HG02610 (cell line): ENCODE results near the gene SPRR4.
A peak's percentile ranks its signal among the peaks of the same experiment; 100 is the strongest.

Experiments
- ATAC-seq: cut with Tn5 transposase; IDR thresholded peaks from one replicate; pipeline ENCODE4 v1.9.1; 2021; ENCODE audit warnings: mild to moderate bottlenecking, moderate library complexity; ENCODE audit not compliant: unreplicated experiment

Gene SPRR4

DNA sequence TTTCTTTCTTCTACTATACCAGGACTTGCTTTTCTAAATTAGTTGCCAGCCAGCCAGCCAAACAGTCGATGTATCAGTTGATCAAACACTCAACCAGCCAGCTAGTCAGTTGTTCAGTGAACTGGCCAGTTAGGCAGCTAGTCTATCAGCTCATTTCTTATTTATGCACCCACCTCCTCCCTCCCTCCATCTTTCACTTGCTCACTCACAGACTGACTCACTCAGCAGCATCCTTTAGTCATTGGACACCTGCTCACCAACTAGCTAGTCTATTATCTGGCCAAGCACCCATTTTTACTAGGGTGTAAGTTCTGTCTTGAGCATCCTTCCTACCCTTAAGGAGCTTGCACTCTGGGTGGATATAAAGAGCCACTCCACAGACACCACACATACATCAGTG, 5.9 kb upstream of the SPRR4 start:
- ATAC-seq, result no peak

DNA sequence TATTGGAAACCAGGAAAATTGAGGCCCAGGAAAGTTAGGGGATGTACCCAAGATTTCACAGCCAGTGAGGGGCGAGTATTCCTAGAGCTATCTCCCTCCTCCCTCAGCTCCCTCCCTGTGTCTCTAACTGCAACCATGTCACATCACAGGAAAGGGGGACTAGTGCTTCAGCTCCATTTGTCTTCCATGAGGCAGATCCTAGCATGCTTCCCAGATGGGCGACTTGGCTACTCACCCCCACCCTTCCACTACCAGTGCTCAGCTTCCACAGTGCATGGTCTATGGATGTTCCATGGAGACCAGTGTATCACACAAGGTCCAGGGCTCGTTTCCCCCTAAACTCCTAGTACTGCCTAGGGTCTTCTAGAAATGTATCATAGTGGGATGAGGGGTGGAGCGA, 4.6 kb upstream of the SPRR4 start:
- no peak for ATAC-seq

DNA sequence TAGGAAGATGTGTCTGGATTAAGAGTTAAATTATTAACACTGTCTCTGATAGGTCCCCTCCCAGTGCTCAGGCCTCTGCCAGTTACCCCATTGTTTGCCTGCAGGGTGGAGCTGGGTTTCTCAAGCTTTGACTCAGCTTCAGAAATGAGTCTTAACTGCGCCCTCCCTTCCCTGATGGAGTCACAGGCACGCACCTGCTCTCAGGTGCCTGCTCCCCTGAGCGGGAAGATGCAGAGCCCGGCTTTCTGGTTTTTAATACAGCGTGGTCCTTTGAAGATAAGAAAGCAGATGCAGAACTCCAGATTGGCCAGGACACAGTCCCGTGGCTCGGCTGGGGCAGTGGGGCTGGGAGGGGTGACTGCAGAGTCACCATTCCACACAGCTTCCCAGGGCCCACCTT, 3.2 kb upstream of the SPRR4 start:
- ATAC-seq, result no peak

DNA sequence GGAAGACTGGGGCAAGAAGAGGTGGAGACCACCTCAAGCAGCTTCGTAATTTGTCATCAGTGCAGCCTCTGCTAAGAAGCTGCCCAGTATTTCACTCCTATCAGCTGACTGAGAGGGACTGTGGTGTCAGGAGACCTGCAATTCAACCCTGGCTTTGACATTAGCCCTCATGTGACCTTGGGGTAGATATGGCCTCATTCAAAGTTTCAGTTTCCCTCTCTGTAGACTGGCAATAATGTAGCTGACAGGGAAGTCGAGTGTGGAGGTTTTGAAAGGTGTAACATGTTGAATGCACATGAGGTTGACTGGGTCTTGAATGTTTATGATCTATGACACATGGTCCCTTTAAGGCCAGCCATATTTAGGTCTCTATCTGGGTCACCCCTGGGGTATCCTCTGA, 2.2 kb upstream of the SPRR4 start:
- ATAC-seq, result peak; percentile 74

DNA sequence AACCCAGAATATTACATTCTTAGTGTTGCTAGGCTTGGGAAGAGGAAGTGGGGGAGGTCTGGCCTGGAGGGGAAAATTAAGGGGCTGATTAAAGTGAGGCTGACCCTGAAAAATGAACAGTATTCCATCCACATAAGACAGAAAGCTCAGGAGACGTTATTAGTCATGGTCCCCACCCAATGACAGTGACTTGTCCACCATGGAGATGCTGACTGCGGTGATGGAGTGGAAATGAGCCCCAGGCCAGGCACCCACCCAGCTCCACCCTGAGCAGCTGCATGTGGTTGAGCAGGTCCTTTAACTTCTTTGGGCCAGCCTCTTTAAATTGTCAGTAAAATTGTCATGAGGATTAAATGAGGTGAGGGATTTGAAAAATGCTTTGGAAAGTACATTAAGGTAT, 1.4 kb upstream of the SPRR4 start:
- no peak for ATAC-seq

DNA sequence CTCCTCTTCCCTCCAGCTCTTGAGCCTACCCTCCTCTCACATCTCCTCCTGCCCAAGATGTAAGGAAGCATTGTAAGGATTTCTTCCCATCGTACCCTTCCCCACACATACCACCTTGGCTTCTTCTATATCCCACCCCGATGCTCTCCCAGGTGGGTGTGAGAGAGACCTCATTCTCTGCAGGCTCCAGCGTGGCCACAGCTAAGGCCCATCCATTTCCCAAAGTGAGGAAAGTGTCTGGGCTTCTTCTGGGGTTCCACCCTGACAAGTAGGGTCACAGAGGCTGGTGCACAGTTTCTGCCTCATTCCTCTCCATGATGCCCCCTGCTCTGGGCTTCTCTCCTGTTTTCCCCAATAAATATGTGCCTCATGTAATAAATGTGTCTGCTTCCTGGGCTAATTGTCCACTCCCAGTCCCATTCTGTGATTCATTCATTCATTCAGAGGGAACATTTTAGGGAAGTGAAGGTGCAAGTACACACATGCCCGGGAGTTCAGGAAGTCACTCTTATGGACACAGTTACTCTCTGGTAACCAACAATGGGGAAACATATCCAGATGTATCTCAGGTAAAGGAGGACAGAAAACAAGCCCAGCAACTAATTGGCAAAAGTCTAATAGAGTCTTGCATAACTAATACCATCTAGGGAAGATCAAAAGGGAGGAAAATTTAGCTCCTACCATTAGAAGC, 1.9 kb downstream of the SPRR4 start:
- no peak for ATAC-seq

DNA sequence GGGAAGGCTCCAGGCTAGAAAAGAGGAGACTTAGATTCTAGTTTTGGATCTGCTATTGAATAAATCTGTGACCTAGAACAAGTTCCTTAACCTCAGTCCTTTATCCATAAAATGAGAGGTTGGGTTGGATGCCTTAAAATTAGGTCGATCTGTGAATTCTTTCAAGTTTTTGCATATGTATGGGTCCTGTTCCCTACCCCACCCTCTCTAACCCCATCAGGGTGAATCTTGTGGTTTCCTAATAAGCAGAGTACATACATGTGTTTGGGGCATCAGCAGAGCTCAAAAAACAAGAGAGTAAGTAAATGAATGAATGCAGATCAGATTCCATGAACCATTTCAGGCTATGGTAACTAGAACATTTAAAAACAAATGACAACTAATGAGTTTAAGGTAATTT, 6.2 kb downstream of the SPRR4 start:
- no peak for ATAC-seq

DNA sequence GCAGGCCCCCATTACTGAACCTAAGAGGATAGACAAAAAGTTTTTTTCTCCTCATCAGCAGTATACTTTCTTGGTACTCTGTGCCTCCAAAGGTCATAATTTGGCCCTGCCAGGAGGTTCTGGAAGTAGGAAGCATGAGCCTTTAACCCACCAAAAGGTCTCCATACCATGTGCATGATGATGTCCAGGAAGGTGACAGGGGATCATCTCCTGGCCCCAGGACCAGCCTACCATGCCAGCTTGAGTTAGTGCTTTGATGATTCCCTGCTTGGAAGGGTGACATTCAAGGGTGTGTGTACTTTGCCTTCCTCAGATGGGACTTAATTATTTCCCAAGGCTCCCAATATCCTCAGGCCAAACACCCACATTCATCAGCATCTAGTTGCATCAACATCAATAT, 7.2 kb downstream of the SPRR4 start:
- ATAC-seq, result no peak

DNA sequence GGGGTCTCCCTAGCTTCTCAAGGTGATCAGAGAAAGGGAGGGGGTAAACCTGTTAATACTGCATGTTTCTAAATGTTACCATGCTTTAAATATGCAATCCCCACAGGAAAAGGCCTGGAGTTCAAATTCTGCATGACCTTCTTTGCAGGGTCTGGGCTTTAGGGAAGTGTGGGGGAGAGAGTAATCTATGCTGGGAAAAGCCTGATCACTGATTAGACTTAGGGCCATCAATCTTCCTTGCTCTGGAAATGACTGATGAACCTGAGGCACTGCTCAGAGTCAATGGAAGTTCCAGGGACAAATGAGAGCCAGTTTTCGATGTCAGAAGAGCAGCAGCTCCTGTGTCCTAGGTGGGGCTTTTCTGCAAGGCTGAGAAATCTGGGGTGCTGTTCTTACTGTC, 10.2 kb downstream of the SPRR4 start:
- no peak for ATAC-seq

DNA sequence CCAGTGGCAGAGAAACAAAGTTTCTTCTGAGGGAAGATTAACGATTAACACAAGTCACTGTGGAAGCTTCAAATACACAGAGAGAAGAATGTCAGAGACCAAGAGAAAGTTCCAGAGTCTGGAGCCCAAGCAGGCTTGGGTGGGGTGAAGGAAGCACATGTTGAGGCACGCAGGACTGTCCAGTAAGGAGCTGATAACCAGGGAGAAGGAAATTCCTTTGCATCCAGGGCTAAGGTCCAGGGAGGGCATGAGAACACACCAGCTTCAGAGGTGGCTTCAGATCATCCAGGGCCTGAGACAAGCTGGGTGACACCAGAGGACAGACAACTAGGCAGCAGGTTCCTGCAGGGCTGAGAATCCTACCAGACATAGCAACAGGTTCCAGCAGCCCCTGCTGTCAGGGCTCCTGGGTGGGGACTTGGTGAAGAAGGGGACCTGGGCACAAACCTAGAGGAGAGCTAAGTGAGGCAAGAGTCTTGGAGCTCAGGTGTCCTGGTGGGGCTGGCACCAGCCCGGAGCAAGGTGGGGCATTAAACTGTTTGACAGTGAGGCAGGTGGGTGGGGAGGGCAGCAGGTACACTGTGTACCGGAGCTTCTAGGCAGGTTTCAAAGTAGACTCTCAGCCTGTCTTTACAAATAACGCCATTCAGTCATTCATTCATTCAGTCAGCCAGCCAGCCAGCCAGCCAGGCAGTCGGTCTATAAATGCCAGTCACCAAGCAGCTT, 10.9 kb downstream of the SPRR4 start:
- ATAC-seq, result no peak

DNA sequence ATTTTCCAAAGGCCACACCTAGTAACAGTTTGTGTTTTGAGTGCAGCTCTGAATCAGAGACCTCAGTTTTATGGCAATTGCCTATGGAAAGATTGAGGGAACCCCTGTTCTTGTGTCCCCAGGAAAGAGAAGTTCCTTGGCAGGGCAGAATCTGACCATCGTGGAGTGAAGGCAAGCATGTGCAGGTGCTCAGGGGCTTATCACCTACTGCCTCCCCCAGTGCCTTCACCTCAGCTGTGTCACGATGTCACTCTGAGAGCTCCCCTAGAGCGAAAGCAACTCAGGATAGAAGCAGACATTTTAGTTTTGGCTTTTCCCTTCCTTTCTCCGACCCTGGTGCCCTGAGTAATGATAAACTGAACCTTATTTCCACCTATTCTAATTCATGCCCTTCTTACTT, 11.6 kb downstream of the SPRR4 start:
- no peak for ATAC-seq

DNA sequence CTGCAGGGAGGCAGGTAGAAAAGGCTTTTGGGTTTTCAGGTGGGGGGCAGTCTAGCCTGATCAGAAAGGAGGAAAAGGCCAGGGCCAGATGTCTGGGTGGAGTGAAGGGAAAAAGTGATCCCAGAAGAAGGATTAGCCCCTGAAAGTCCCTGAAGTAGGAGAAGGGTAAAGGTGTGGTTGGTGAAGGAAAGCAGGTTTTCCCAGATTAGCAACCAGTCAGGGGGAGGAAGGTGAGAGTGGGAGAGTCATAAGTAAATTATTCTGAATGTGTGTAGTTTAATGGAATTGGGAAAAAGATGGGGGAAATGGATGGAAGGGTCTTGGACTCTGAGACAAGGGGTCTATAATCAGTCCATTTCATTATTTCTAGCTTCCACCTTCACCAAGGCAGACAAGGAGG, 12.8 kb downstream of the SPRR4 start:
- ATAC-seq, result no peak

DNA sequence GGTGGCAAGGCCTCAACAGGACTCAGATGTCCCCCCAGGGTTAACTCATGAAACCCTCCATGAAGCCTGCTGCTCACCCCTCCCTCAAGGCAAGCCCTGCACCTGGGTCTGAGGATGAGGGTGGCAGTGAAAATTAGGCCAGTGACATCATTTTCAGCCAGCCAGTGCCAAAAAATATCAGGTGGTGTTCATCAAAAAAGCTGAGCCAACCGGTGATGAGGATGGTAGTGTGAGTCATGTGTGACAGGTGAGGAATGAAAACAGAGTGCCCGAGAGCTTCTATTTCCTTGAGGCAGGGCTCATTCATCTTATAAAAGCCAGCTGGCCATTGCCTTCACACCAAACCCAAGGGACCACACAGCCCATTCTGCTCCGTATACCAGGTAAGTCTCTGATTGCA, 13.3 kb downstream of the SPRR4 start, which contains the start of gene SPRR1A:
SPRR1A (plus strand) TSS at position 339 of the 400 bp plus-strand sequence. CDS start 1,150 bp downstream, outside the sequence.
- no peak for ATAC-seq

DNA sequence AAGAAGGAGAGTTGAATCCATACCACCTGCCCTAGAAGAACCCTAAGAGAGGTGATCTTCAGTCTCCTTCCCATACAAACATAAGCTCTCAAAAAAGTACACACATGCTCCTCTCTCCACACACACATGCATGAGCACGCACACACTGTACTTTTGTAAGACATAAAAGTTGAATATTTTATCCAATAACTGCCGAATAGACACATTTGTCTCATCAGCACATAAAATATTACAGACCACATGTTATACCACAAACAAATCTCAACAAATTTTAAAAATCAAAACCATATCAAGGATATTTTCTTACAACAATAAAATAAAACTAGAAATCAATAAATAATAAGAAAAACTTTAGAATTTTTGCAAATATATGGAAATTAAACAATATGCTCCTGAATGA, 16.1 kb downstream of the SPRR4 start:
- ATAC-seq, result no peak

DNA sequence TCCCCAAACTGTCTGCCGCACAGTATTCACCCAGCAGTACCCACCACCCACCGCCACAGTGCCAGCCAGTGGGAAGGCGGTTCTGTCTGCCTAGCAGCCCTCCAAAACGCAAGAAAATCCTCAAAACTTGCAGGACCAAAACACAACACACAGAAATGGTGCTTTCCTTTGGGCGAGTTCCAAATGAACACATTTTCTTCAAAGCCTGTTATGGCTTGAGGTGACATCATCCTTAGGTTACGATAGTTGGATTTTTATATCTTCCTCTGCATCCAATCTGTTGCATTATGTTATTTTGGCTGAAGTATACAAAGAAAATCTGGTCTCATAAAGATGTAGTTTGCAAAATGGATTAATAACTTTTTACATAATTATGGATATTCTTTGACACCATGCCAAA, 22.7 kb downstream of the SPRR4 start:
- no peak for ATAC-seq

DNA sequence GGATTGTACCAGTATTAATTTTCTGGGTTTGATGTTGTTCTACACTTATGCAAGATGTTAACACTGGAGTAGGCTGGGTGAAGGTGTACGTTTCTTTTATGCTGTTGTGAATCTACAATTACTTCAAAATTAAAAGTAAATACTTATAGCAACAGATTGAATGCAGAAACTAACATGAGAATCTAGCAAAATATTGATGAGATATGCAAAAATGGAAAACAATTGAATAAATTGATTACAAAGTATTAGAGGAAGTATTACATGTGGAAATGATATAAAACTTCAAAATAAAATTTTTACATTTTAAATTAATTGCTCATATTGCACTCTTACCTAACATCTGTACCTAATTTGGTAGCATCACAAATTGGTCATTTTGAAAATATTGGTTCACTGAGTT, 25.4 kb downstream of the SPRR4 start:
- no peak for ATAC-seq

DNA sequence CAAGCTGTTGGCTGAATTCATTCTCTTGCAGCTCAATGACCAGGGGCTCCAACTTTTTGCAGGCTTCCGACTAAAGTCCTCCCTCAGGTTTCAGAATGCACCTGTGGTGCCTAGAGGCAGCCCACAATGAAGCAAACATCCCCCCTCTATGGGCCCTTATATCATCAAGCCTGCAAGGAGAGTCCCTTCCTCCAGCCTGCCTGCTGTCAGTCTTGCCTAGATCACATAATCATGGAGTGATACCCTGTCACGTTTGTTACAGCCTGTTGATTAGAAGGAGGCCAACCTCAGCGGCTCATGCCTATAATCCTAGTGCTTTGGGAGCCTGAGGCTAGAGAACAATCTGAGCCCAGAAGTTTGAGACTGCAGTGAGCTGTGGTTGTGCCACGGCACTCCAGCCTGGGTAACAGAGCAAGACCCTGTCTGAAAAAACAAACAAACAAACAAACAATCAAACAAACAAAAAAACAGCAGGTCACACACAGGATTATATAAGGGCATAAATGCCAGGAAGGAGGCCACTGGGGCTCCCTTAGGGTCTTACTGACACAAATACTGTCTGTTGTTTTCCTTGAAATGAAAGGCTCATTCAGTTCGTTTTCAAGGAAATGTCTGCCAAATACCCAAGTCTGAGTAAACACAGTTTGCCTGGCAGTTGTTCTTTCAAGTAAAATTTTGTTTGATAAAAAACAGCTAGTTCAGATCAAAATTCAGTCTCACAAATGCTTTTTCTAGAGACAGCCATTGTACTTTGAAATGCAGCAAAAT, 26.4 kb downstream of the SPRR4 start:
- ATAC-seq, result no peak

DNA sequence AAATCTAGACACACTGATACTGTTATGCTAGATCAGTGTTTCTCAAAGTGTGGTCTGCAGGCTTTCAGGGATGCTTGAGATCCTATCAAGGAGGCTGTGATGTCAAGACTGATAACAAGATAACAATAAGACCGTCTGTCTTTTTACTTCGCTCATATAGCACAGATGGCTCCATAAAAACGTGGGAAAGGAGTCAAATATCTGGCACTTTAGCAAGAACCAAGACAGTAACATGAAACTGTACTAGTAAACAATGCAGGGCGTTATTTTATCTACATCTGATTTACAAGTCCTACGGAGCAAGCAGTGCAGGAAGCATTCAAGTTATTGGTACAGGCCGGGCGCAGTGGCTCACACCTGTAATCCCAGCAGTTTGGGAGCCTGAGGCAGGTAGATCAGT, 27.5 kb downstream of the SPRR4 start:
- no peak for ATAC-seq

DNA sequence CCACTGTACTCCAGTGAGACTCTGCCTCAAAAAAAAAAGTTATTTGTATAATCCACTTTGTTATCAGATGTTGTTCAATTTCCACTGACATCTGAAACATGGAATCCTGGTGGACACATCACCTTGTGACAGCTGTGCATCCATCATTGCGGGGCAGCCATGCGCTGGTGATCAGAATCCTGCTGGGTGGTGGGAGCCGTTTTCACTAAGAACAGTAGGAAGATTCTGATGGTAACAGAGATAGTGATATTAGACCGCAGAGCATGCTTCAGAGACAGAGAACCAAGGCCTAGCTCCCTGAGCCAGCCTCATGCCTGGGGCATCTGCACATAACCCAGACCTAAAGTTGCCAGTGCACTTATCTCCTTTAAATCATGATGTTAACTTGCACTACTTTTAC, 28.0 kb downstream of the SPRR4 start:
- no peak for ATAC-seq

DNA sequence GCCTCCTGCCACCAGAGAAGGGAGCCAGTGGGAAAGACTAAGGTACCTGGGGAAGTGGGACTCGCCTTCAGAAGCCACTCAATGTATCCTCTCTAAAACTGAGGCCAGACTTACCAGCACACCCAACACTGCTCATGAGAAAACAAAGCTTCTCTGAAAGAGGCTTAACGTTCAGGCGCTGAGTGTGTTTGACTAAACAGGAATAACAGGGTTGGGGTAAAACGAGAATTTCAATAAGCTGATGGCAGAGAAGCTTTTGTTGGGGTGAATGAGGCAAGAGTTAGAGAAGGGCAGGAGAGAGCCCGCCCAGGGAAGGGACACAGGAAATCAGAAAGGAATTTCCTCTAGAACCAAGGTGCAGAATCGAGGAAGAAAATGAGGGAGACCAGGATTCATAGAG, 29.4 kb downstream of the SPRR4 start:
- ATAC-seq, result no peak

DNA sequence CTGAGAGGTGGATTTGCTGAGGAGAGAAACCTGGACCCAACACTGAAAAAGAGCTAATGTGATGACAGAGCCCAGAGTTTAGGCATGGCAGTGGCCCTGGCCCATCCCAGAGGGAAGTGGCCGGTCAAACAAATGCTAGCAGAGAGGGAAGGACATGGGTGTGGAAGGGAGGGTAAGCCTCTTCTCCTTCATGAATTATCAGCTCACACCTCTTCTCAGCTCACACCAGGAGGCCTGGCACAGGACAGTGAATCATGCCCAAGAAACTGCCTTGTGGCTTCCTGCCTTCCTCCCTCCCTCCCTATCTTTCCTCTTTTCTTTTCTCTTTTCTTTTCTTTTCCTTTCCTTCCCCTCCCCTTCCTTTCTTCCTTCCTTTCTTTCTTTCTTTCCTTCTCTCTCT, 29.8 kb downstream of the SPRR4 start:
- ATAC-seq, result no peak

DNA sequence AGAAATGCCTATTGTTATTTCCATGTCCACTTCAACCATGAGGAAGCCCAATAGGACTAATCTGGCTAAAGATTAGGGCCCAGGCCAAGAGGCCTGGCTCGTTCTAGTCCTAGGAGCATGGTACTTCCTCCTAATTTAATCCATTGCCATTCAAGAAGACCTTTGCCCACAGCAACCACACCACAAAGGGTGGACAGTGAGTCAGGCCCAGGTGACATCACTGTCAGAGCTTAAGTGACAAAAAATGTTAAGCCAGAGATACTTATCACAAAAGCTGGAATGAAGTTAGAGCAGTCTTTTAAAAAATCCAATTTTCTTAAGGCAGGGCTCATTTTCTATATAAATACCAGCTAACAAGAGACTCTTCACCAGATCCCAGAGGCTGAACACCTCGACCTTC, 30.9 kb downstream of the SPRR4 start, which contains the start of gene SPRR3:
SPRR3 (plus strand) TSS at position 368 of the 400 bp plus-strand sequence. CDS start 1,272 bp downstream, outside the sequence.
- ATAC-seq, result no peak
